SJSA1 (cell line): ENCODE data around the gene EIF5B. TPM values are rescaled to one million over a fixed set of nuclear protein-coding genes. Genes with fewer than 3 reads are reported as not detected.

Experiments
- DNase-seq, 2 experiments: peaks; one replicate each; pipeline ENCODE4 v3.0.0-alpha.2; 2015 to 2020; ENCODE audit warnings: low spot score in 2 of 2, low read depth in 1 of 2
- H3K27ac ChIP-seq: fragments of 250-450 bp; sonication (Bioruptor Pico); 2 replicates; pipeline ENCODE4 v1.5.1; 2020; ENCODE audit warnings: mild to moderate bottlenecking, moderate library complexity
- H3K27me3 ChIP-seq: fragments of 250-450 bp; sonication (Bioruptor Pico); replicated peaks from 2 replicates; pipeline ENCODE4 v1.5.1; 2020; ENCODE audit warnings: mild to moderate bottlenecking, moderate library complexity
- H3K36me3 ChIP-seq: fragments of 250-450 bp; sonication (Bioruptor Pico); 2 replicates; pipeline ENCODE4 v1.5.1; 2020; ENCODE audit warnings: mild to moderate bottlenecking
- H3K4me1 ChIP-seq: fragments of 250-450 bp; sonication (Bioruptor Pico); replicated peaks from 2 replicates; pipeline ENCODE4 v1.6.1; 2021; ENCODE audit warnings: mild to moderate bottlenecking
- H3K4me3 ChIP-seq: fragments of 250-450 bp; sonication (Bioruptor Pico); 2 replicates; pipeline ENCODE4 v1.5.1; 2020; ENCODE audit warnings: mild to moderate bottlenecking
- H3K9me3 ChIP-seq: fragments of 250-450 bp; sonication (Bioruptor Pico); replicated peaks from 2 replicates; pipeline ENCODE4 v1.5.1; 2020; ENCODE audit warnings: mild to moderate bottlenecking
- total RNA-seq: library from RNA; depleted of rRNA; stranded (reverse); fragments of >200 nt; shearing (Covaris generic); gene quantifications from 2 replicates; pipeline ENCODE4 v1.2.3, GENCODE V29; 2014; rRNA removed

EIF5B gene
- total RNA-seq, 1 experiment from 2014 or later: 15.2 TPM

GRCh38 chr2:99433340-99433739 lies 96.2 kb downstream of the EIF5B start:
- H3K4me3 ChIP-seq: no peak overlapping the region
- H3K36me3 ChIP-seq: peaks cover 44% of the 10 kb centered on the region
- no peak for DNase-seq
- H3K9me3 ChIP-seq: no peaks in the 10 kb centered on the region
- peaks cover 13% of the 10 kb centered on the region for H3K4me1 ChIP-seq
- H3K27ac ChIP-seq: no peak overlapping the region
- no peaks in the 10 kb centered on the region for H3K27me3 ChIP-seq

DNA sequence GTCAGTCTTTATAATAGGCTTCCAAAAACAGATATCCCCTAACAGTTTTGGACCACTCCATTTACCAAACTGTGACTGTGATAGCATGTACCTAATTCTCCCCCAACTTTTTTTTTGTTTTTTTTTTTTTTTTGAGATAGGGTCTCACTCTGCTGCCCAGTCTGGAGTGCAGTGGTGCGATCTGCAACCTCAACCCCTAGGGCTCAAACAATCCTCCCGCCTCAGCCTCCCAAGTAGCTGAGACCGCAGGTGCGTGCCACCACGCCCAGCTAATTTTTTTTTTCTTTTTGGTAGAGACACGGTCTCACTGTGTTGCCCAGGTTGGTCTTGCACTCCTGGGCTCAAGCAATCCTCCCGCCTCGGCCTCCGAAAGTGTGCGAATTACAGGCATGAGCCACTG lies 99.7 kb downstream of the EIF5B start:
- no peak overlapping the region for H3K4me3 ChIP-seq
- no peaks in the 10 kb centered on the region for H3K4me1 ChIP-seq
- no peaks in the 10 kb centered on the region for H3K27me3 ChIP-seq
- H3K27ac ChIP-seq: no peak overlapping the region
- H3K36me3 ChIP-seq: peaks cover 45% of the 10 kb centered on the region
- no peak for DNase-seq
- H3K9me3 ChIP-seq: no peaks in the 10 kb centered on the region

DNA sequence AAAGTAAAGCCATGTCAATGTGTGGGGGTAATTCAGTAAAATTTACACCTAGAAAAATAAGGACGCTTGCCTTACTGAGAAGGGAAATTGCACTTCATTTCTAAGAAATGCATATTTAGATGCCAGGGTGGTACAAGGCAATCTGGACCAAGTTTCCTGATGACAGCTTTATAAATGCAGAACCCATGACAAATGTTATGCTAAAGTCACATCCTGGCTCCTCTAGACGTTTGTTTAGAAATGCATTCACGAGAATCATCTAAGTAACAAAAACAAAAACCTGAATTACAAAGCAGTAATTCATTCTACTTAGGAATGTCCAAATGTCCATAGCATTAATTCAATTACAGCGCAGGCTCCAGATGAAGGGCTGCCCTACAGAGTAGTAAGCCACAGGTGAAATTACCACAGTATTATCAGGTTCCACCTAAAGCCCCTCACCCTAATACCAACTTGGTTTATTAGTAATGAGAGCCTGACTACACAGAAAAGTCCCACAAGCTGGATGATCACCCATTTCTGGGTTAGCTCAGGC lies 102.8 kb downstream of the EIF5B start:
- no peaks in the 10 kb centered on the region for H3K27me3 ChIP-seq
- H3K4me3 ChIP-seq: no peak overlapping the region
- H3K36me3 ChIP-seq: peaks cover 42% of the 10 kb centered on the region
- no peak for DNase-seq
- H3K9me3 ChIP-seq: no peaks in the 10 kb centered on the region
- H3K27ac ChIP-seq: no peak overlapping the region
- no peaks in the 10 kb centered on the region for H3K4me1 ChIP-seq

- no peak for DNase-seq
- no peaks in the 10 kb centered on the region for H3K4me1 ChIP-seq
- no peak overlapping the region for H3K4me3 ChIP-seq
- no peaks in the 10 kb centered on the region for H3K27me3 ChIP-seq
- H3K9me3 ChIP-seq: no peaks in the 10 kb centered on the region
- H3K36me3 ChIP-seq: peaks cover 49% of the 10 kb centered on the region
- no peak overlapping the region for H3K27ac ChIP-seq
These were observed 105.6 kb downstream of the EIF5B start for GRCh38 chr2:99442837-99443236.

- DNase-seq: no peak
- Histone ChIP-seq H3K27ac (no peak overlapping the region), H3K27me3 (no peaks in the 10 kb centered on the region), H3K36me3 (peaks cover 39% of the 10 kb centered on the region), H3K9me3 (no peaks in the 10 kb centered on the region), H3K4me3 (no peak overlapping the region), H3K4me1 (no peaks in the 10 kb centered on the region)
These were observed 107.0 kb downstream of the EIF5B start for GRCh38 chr2:99444222-99444621.

GRCh38 chr2:99445065-99445464 lies 107.9 kb downstream of the EIF5B start:
- Histone ChIP-seq H3K36me3 (peaks cover 36% of the 10 kb centered on the region), H3K27ac (no peak overlapping the region), H3K9me3 (no peaks in the 10 kb centered on the region), H3K27me3 (no peaks in the 10 kb centered on the region), H3K4me3 (no peak overlapping the region), H3K4me1 (no peaks in the 10 kb centered on the region)
- no peak for DNase-seq

- Histone ChIP-seq H3K27ac (no peak overlapping the region), H3K27me3 (no peaks in the 10 kb centered on the region), H3K4me1 (no peaks in the 10 kb centered on the region), H3K4me3 (no peak overlapping the region), H3K36me3 (peaks cover 35% of the 10 kb centered on the region), H3K9me3 (no peaks in the 10 kb centered on the region)
- peak in 1 of 2 experiments; percentile 3 for DNase-seq
These were observed 111.4 kb downstream of the EIF5B start for GRCh38 chr2:99448556-99448955.

DNA sequence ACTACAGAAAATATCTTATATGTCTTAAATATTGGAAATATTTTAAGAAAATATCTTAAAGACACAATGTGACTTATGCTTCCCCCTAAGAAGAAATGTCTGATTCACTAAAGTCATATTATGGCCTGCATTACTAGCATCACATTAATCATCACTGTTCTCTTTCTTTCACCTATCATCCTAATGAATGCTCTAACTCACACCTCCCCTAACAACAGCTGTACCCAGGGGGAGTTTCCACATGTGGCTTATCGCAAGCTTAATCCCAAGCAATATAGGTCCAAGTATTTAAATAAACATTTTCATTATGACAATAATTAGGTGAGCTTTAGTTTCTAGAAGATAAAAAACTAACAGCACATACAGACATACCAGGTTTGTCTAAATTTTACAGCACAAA lies 113.0 kb downstream of the EIF5B start:
- H3K27me3 ChIP-seq: no peaks in the 10 kb centered on the region
- no peak overlapping the region for H3K4me3 ChIP-seq
- no peaks in the 10 kb centered on the region for H3K9me3 ChIP-seq
- H3K36me3 ChIP-seq: peaks cover 46% of the 10 kb centered on the region
- H3K27ac ChIP-seq: no peak overlapping the region
- no peak for DNase-seq
- H3K4me1 ChIP-seq: no peaks in the 10 kb centered on the region

Other genes starting within 250 kb of the EIF5B start
- gene C2orf15, start 195.7 kb upstream of the EIF5B start, total RNA-seq: not detected in 2 replicates
- 0.63 and 2.2 TPM in 2 replicates for gene TSGA10, start 182.4 kb upstream of the EIF5B start, total RNA-seq
- 2.9 and 18.4 TPM in 2 replicates for gene LIPT1, start 182.4 kb upstream of the EIF5B start, total RNA-seq
- gene MITD1, start 156.3 kb upstream of the EIF5B start, total RNA-seq: 17.4 and 34.9 TPM in 2 replicates
- 26.1 and 53.4 TPM in 2 replicates for gene MRPL30, start 156.2 kb upstream of the EIF5B start, total RNA-seq
- gene LYG2, start 81.7 kb upstream of the EIF5B start, total RNA-seq: not detected in 2 replicates
- 0.37 TPM in 1 of 2 replicates, not detected in the other for gene LYG1, start 36.2 kb upstream of the EIF5B start, total RNA-seq
- 107 and 117 TPM in 2 replicates for gene TXNDC9, start 1.1 kb upstream of the EIF5B start, total RNA-seq
- 21.3 and 27.2 TPM in 2 replicates for gene REV1, start 152.6 kb downstream of the EIF5B start, total RNA-seq